GM12878 (cell line): ENCODE results near the gene FBXL19. TPM values are rescaled to one million over a fixed set of nuclear protein-coding genes. Genes with fewer than 3 reads are reported as not detected.
A peak's percentile ranks its signal among the peaks of the same experiment; 100 is the strongest.

ENCODE experiments used
- ATAC-seq: fragments of 200-7000 bp; cut with Tn5 transposase; 3 replicates; pipeline ENCODE4 v1.9.1; 2020; ENCODE audit warnings: mild to moderate bottlenecking, moderate library complexity
- BruUV-seq: library from RNA; stranded (reverse); fragments of 400-500 nt; replicated peaks from 2 replicates; lab custom pipeline; 2021; lab: Mats Ljungman, UMichigan
- CTCF ChIA-PET: fragments of 300-600 bp; sonication (Branson Sonifier 250); formaldehyde crosslinking; extraction: SDS; loops from one replicate; lab custom pipeline; 2021; ENCODE audit warnings: inconsistent platforms; lab: Yijun Ruan, JAX
- POLR2A ChIA-PET: fragments of 350-600 bp; formaldehyde crosslinking; extraction: SDS; loops from one replicate; lab custom pipeline; 2021; ENCODE audit warnings: inconsistent platforms; lab: Charles Lee
- RAD21 ChIA-PET: fragments of 300-600 bp; sonication (Branson Sonifier 250); formaldehyde crosslinking; loops from one replicate; lab custom pipeline; 2023; ENCODE audit warnings: antibody characterized with exemption; ENCODE audit not compliant: unreplicated experiment; lab: Charles Lee
- SMC1A ChIA-PET: fragments of 300-600 bp; sonication (Branson Sonifier 250); formaldehyde crosslinking; loops from one replicate; lab custom pipeline; 2023; ENCODE audit not compliant: unreplicated experiment, uncharacterized antibody; lab: Charles Lee
- DNase-seq: peaks from one replicate; pipeline ENCODE4 v3.0.0-alpha.2; 2011; ENCODE audit warnings: low read depth, low spot score
- FAIRE-seq: peaks from 3 replicates; lab custom pipeline; 2011; peaks lifted over from hg19 to GRCh38; lab: Jason Lieb, UNC
- H2AFZ ChIP-seq: 2 replicates; pipeline ENCODE4 v1.6.0; 2011; ENCODE audit warnings: low read depth, low read length, control low read depth; ENCODE audit not compliant: control insufficient read depth
- H3K27ac ChIP-seq: 2 replicates; pipeline ENCODE4 v1.5.1; 2011; ENCODE audit warnings: control low read depth; ENCODE audit not compliant: control insufficient read depth, insufficient read depth
- H3K27me3 ChIP-seq, 2 experiments: replicated peaks in 1 of 2; 2 replicates each; pipeline versions ENCODE4 v1.6.0 to v1.6.1; 2011; ENCODE audit warnings: low read length in 1 of 2; ENCODE audit not compliant: control insufficient read depth in 2 of 2, insufficient read depth in 2 of 2
- H3K36me3 ChIP-seq, 2 experiments: 2 replicates each; pipeline ENCODE4 v1.5.1; 2011; ENCODE audit warnings: low read length in 1 of 2; ENCODE audit not compliant: control insufficient read depth in 2 of 2, insufficient read depth in 2 of 2
- H3K4me1 ChIP-seq: 2 replicates; pipeline ENCODE4 v1.6.1; 2011; ENCODE audit warnings: mild to moderate bottlenecking, low read length, moderate library complexity, mixed read lengths; ENCODE audit not compliant: control insufficient read depth, insufficient read depth
- H3K4me2 ChIP-seq: 2 replicates; pipeline ENCODE4 v1.6.0; 2011; ENCODE audit warnings: control low read depth; ENCODE audit not compliant: control insufficient read depth, insufficient read depth
- H3K4me3 ChIP-seq: fragments of 200-600 bp; sonication (generic); 2 replicates; pipeline ENCODE4 v1.5.1; 2016
- H3K79me2 ChIP-seq: 2 replicates; pipeline ENCODE4 v1.6.0; 2011; ENCODE audit warnings: low read length; ENCODE audit not compliant: control insufficient read depth, insufficient read depth
- H3K9ac ChIP-seq: 2 replicates; pipeline ENCODE4 v1.8.0; 2011; ENCODE audit warnings: low read length, control low read depth, mixed read lengths; ENCODE audit not compliant: control insufficient read depth, insufficient read depth
- H3K9me3 ChIP-seq: replicated peaks from 3 replicates; pipeline ENCODE4 v1.5.1; 2011; ENCODE audit warnings: mild to moderate bottlenecking, low read length; ENCODE audit not compliant: control insufficient read depth, insufficient read depth
- H4K20me1 ChIP-seq: 2 replicates; pipeline ENCODE4 v1.6.0; 2011; ENCODE audit not compliant: control insufficient read depth, insufficient read depth
- ATF7 ChIP-seq: fragments of 450-650 bp; IDR thresholded peaks from 2 replicates; pipeline ENCODE4 v1.6.1; 2016; ENCODE audit warnings: low read depth, mild to moderate bottlenecking
- CEBPB ChIP-seq, 2 experiments: fragments of 150-350 bp in 1 of 2; IDR thresholded peaks; 2 replicates each; pipeline ENCODE4 v1.6.1; 2012 to 2014; ENCODE audit warnings: low read depth in 2 of 2, low read length in 2 of 2, borderline replicate concordance in 1 of 2, inconsistent platforms in 1 of 2
- CREB1 ChIP-seq: IDR thresholded peaks from 2 replicates; pipeline ENCODE4 v1.6.1; 2012; ENCODE audit warnings: low read depth, mild to moderate bottlenecking, inconsistent platforms
- EGR1 ChIP-seq, 2 experiments: IDR thresholded peaks; 1 replicate in 1 of 2; 2 replicates in 1 of 2; pipeline ENCODE4 v1.6.1; 2011 to 2012; ENCODE audit warnings: low read depth in 2 of 2, low read length in 2 of 2, borderline replicate concordance in 1 of 2, mild to moderate bottlenecking in 1 of 2, moderate library complexity in 1 of 2
- MEF2B ChIP-seq: fragments of 450-650 bp; IDR thresholded peaks from 2 replicates; pipeline ENCODE4 v1.6.1; 2018; ENCODE audit warnings: mild to moderate bottlenecking, moderate library complexity; ENCODE audit not compliant: partially characterized antibody, poor library complexity, severe bottlenecking
- MLLT1 ChIP-seq: fragments of 450-650 bp; IDR thresholded peaks from 2 replicates; pipeline ENCODE4 v1.6.1; 2016; ENCODE audit warnings: mild to moderate bottlenecking
- NKRF ChIP-seq: fragments of 450-650 bp; conservative IDR thresholded peaks from 2 replicates; pipeline ENCODE4 v1.6.1; 2017; ENCODE audit warnings: mild to moderate bottlenecking, moderate library complexity
- NR2F1 ChIP-seq: fragments of 450-650 bp; conservative IDR thresholded peaks from 2 replicates; pipeline ENCODE4 v1.6.1; 2017; ENCODE audit warnings: mild to moderate bottlenecking
- PAX8 ChIP-seq: fragments of 450-650 bp; IDR thresholded peaks from 2 replicates; pipeline ENCODE4 v1.6.1; 2017; ENCODE audit warnings: mild to moderate bottlenecking, moderate library complexity
- PML ChIP-seq: IDR thresholded peaks from 2 replicates; pipeline ENCODE4 v1.6.1; 2012; ENCODE audit warnings: low read length, inconsistent platforms
- POLR2AphosphoS5 ChIP-seq: IDR thresholded peaks from 2 replicates; pipeline ENCODE4 v1.6.1; 2011; ENCODE audit warnings: mild to moderate bottlenecking, low read length, inconsistent platforms
- RFX5 ChIP-seq: IDR thresholded peaks from 2 replicates; pipeline ENCODE4 v1.6.1; 2011; ENCODE audit warnings: low read depth, low read length, improper control_type of control experiment
- SMAD1 ChIP-seq: fragments of 450-650 bp; IDR thresholded peaks from 2 replicates; pipeline ENCODE4 v1.6.1; 2018; ENCODE audit warnings: mild to moderate bottlenecking, low read depth; ENCODE audit not compliant: partially characterized antibody
- SMARCA5 ChIP-seq: fragments of 450-650 bp; IDR thresholded peaks from 2 replicates; pipeline ENCODE4 v1.6.1; 2017; ENCODE audit warnings: mild to moderate bottlenecking
- TAF1 ChIP-seq: IDR thresholded peaks from 2 replicates; pipeline ENCODE4 v1.6.1; 2011; ENCODE audit warnings: mild to moderate bottlenecking, low read depth, low read length, borderline replicate concordance
- TARDBP ChIP-seq: IDR thresholded peaks from 2 replicates; pipeline ENCODE4 v1.6.1; 2016; ENCODE audit warnings: borderline replicate concordance
- TCF12 ChIP-seq: IDR thresholded peaks from 2 replicates; pipeline ENCODE4 v1.6.1; 2011; ENCODE audit warnings: low read depth, mild to moderate bottlenecking, low read length
- WRNIP1 ChIP-seq: IDR thresholded peaks from 2 replicates; pipeline ENCODE4 v1.6.1; 2011; ENCODE audit warnings: low read depth, low read length, improper control_type of control experiment, borderline replicate concordance
- ZSCAN29 ChIP-seq: fragments of 450-650 bp; IDR thresholded peaks from 2 replicates; pipeline ENCODE4 v1.6.1; 2017; ENCODE audit warnings: mild to moderate bottlenecking, moderate library complexity
- WGBS: methylation state at CpG from one replicate; pipeline ENCODE4 v1.1.6; 2016; ENCODE audit warnings: low lambda C conversion rate; ENCODE audit not compliant: insufficient replicate concordance, insufficient coverage; ENCODE audit errors: missing lambda C conversion rate; 5-methylcytosine and 5-hydroxymethylcytosine counted together
- in situ Hi-C: fragments of 300-500 bp; cut with MboI; formaldehyde crosslinking; loops from 9 replicates; pipeline ENCODE4 v1.14.3; 2018; ENCODE audit warnings: mixed read lengths
- intact Hi-C: fragments of 100-400 bp; cut with micrococcal nuclease; formaldehyde crosslinking; loops from one replicate; pipeline ENCODE4 v1.14.2; 2022; ENCODE audit not compliant: unreplicated experiment
- polyA plus RNA-seq, 11 experiments: library from polyadenylated mRNA; depleted of rRNA in 4 of 11; unstranded in 6 of 11; stranded (reverse) in 5 of 11; fragments of >200 nt; fragmentation: Nextera tagmentation in 4 of 11; fragmentation: Illumina TruSeq in 1 of 11; extraction: Ambion mirVana in 4 of 11; extraction: Trizol in 1 of 11; gene quantifications; 1 replicate in 1 of 11; 2 replicates in 10 of 11; pipeline versions ENCODE4 v1.2.1 to v1.2.3, GENCODE V29; 2011 to 2016; ENCODE audit warnings: inconsistent platforms in 2 of 11, missing spikeins in 2 of 11, low read depth in 1 of 11
- total RNA-seq, 4 experiments: library from RNA; depleted of rRNA in 3 of 4; stranded (reverse); fragments of >200 nt in 3 of 4; fragmentation: Illumina TruSeq in 1 of 4; extraction: Trizol in 1 of 4; gene quantifications; 2 replicates each; pipeline versions ENCODE4 v1.2.1 to v1.2.3, GENCODE V29; 2013 to 2021

FBXL19 gene
- total and polyA plus RNA-seq, 10 of the 15 experiments (the other 5 are each of a cell fraction or from before 2014, with no cell fraction given) = 0.02 to 32.1 (median 6.8) TPM; not detected in 1

DNA sequence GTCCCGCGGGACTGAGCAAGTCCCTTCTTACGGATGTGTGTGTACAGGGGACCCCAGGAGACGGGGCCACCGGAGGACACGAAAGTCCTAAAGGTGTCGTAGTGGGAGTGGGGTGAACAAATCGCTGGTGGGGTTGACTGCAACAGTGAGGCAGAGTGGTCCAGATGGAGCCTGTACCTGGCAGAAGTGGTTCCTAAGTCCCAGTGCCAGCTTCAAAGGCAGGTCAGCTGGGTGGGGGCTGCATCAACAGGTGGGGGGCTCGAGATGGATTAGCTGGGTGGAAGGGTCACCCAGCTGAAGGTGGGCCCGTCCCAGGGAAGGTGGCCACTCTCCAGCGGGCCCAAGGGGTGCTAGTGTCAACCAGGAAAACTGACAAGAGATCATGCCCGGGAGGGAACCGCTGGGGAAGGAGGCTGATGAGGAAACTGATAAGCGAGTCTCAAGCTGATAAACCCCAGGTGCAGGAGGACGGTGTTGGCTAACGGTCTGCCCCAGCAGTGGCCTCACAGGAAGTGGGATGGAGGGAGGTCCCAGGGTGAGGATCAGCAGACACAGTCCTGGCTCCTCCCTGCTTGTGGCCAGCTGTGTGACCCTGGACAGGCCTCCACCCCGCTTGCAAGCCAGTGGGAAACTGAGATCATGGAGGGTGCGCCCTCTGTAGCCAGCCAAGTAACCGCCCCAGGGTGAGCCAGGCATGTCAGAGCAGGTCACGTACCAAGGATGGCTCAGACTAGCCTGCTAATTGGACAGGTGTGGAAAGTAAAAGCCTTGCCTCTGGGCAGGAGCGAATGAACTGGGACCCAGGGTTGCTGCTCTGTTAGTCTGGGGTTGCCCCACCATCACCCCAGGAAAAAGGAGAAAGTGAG lies 26.5 kb downstream of the FBXL19 start:
- TSS peak; percentile 62 for BruUV-seq
- Histone ChIP-seq H3K9me3 (no peaks in the 10 kb centered on the region), H4K20me1 (no peaks in the 10 kb centered on the region), H3K9ac (peak overlapping the region; percentile 82), H3K4me1 (peaks cover 13% of the 10 kb centered on the region), H3K4me2 (peak overlapping the region; percentile 77), H3K36me3 (0 out of 4 replicates have a peak, but pooled peaks cover 1 to 8% of the 10 kb centered on the region in 2 experiments), H3K27ac (peak overlapping the region; percentile 82), H3K4me3 (peak overlapping the region; percentile 99), H2AFZ (no peak overlapping the region; the same call in 1 of the 2 replicates), H3K79me2 (peaks cover 19% of the 10 kb centered on the region), H3K27me3 (no peaks in the 10 kb centered on the region)
- SMC1A ChIA-PET = interaction anchor here (0.5 to 1.7 kb wide), 3 partner anchors 8 to 919 kb away, joined by 3 to 5 read pairs (median 3); no protein-coding TSS in a partner anchor
- CTCF ChIA-PET = interaction anchor here (0.6 to 2.0 kb wide), 12 partner anchors 9 to 919 kb away, joined by 3 to 14 read pairs (median 3); partner anchors contain the start of genes BCL7C, ZNF646 and ZNF668
- DNase-seq (peak; percentile 71), FAIRE-seq (peak; percentile 73), ATAC-seq (peak; percentile 76)
- RAD21 ChIA-PET = interaction anchor here (0.7 to 1.1 kb wide), 4 partner anchors 75 to 256 kb away, joined by 3 to 4 read pairs (median 3); no protein-coding TSS in a partner anchor
- intact Hi-C loops (loop anchor here (10.0 kb wide), 2 partner anchors 145 to 925 kb away; partner anchors contain the start of genes VKORC1 and ZNF267), in situ Hi-C loops (loop anchor here (10.0 kb wide), 2 partner anchors 765 to 925 kb away; partner anchors contain the start of gene ZNF267)
- POLR2A ChIA-PET = interaction anchor here (0.6 to 1.2 kb wide), 7 partner anchors 8 to 1176 kb away, joined by 3 to 7 read pairs (median 3); partner anchors contain the start of gene ZNF267
- 4% methylated on average over 21 of the region's 21 CpGs for WGBS
- TF ChIP-seq ZSCAN29 (0 out of 2 replicates have a peak, but pooled peaks have one; percentile 5), ATF7 (peak; percentile 46; the same call in 1 of the 2 replicates), NR2F1 (peak; percentile 72; the same call in 1 of the 2 replicates), PAX8 (no peak), CREB1 (0 out of 2 replicates have a peak, but pooled peaks have one; percentile 14), TAF1 (0 out of 2 replicates have a peak, but pooled peaks have one; percentile 11), TCF12 (0 out of 2 replicates have a peak, but pooled peaks have one; percentile 50), NKRF (0 out of 2 replicates have a peak, but pooled peaks have one; percentile 51), POLR2AphosphoS5 (peak; percentile 82), MLLT1 (peak; percentile 82), CEBPB (IDR thresholded peaks at IDR 0.05; ENCODE audit: borderline replicate concordance in 1 of 2, low read depth in 2 of 2, low read length in 2 of 2) (no peak), EGR1 (IDR thresholded peaks at IDR 0.05; ENCODE audit: borderline replicate concordance in 1 of 2, low read depth in 2 of 2, low read length in 2 of 2) (0 out of 3 replicates have a peak, but pooled peaks of 1 of the 2 experiments have one; percentile 19), TARDBP (no peak), SMARCA5 (0 out of 2 replicates have a peak, but pooled peaks have one; percentile 62), WRNIP1 (0 out of 2 replicates have a peak, but pooled peaks have one; percentile 73), RFX5 (no peak), SMAD1 (peak; percentile 51), PML (no peak), MEF2B (peak; percentile 46)
